Cortex of kidney (tissue), 1 donor: ENCODE results near the gene TMEM223.
A peak's percentile ranks its signal among the peaks of the same experiment; 100 is the strongest.
"Not testable (repeated sequence)": the region's sequence is repeated elsewhere in the genome, so short reads cannot be mapped to it uniquely, and the experiment has no call there.

Source experiments
- DNase-seq: peaks from one replicate; lab custom pipeline; 2025; lab: John Stamatoyannopoulos, UW

The TMEM223 gene

GRCh38 chr11:62801071-62801470, 9.3 kb upstream of the TMEM223 start:
- DNase-seq = no peak

- DNase-seq = no peak
Observed at GRCh38 chr11:62799486-62799885, 7.7 kb upstream of the TMEM223 start.

DNA sequence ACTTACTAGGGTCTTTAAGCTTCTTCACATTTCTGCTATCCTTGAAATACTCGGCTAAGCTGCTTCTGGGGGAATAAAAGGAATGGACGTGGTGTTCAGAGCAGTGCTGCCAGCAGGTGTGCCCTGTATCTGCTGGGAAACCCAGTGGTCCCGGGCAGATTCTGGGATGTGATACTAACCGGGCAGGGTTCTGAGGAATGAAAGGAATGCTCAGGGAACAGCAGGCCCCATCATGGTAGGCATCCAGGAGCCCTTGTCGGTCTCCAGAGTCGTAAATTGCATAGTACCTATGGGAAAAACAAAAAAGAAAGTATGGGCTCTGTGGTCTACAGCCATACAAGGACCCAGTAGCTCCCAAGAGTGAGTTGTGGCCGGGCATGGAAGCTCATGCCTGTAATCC, 4.5 kb upstream of the TMEM223 start:
- no peak for DNase-seq

GRCh38 chr11:62794201-62794775, 2.5 kb upstream of the TMEM223 start:
- no peak for DNase-seq

DNA sequence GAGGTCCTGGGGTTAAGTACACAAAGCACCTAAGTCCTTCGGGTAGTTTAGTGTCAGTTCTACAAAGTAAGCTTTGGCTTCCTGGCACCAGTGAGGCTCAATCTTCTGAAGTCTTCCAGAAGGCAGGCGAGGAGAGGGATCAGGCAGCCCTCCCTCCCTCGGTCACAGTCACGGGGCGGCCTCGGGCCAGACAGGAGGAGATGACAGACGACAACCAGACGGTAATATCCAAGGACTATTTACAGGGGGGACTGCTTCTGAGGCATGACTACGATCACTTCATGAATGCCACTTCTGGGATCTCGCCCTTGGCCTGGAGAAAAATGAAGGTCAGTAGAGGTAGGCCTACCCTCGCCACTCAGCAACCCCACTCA, 383 bp upstream of the TMEM223 start:
- DNase-seq = no peak

DNA sequence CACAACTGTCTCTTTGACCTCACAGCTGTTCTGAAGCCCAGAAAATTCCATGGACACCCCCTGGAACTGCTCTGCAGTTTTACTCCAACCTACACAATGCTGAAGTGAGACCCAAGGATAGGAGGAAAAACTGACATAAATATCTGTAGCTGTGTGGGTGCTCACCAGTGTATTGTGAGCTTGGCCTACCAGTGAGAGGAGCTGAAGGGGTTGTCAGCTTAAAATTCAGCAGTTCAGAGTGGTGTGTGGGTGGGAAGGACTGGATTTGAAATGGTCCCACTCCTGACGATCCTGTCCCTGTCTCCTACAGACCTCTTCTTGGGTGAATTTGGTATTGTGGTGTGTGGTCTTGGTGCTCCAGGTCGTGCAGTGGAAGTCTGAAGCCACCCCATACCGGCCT, 2.2 kb downstream of the TMEM223 start:
- DNase-seq = no peak

DNA sequence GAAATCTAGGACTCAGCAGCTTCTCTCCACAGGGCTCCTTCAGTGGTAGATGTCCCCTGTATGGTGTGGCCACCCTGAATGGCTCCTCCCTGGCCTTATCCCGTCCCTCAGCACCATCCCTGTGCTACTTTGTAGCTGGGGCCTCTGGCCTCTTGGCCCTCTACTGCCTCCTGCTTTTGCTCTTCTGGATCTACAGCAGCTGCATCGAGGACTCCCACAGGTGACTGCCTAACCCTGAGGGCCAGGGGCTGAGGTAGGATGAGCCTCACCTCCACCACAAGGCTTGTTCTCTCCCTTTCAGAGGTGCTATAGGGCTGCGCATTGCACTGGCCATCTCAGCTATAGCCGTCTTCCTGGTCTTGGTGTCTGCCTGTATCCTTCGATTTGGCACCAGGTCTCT, 2.8 kb downstream of the TMEM223 start:
- no peak for DNase-seq

- DNase-seq = no peak
Observed at GRCh38 chr11:62787005-62787759, 4.6 kb downstream of the TMEM223 start, which contains the start of gene TMEM179B. TMEM179B (plus strand) TSS chr11:62787402; CDS start chr11:62787432, 30 bp downstream.

DNA sequence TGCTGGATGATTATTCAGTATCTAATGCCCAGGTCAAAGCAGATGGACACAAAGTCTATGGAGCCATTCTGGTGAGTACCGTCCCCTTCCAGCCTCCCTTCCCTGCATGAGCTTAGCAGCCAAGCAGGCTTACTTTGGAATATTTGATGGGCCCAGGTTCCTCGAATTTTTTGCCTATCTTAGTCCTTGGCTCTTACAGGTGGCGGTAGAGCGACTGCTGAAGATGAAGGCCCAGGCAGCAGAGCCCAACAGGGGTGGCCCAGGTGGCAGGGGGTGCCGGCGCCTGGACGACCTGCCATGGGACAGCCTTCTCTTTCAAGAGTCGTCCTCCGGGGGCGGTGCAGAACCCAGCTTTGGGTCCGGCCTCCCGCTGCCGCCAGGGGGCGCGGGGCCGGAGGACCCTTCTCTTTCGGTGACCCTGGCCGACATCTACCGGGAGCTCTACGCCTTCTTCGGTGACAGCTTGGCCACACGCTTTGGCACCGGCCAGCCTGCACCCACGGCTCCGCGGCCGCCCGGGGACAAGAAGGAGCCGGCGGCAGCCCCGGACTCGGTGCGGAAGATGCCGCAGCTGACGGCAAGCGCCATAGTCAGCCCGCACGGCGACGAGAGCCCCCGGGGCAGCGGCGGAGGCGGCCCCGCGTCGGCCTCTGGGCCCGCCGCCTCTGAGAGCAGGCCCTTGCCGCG, 5.3 kb downstream of the TMEM223 start:
- peak; percentile 33 for DNase-seq

DNA sequence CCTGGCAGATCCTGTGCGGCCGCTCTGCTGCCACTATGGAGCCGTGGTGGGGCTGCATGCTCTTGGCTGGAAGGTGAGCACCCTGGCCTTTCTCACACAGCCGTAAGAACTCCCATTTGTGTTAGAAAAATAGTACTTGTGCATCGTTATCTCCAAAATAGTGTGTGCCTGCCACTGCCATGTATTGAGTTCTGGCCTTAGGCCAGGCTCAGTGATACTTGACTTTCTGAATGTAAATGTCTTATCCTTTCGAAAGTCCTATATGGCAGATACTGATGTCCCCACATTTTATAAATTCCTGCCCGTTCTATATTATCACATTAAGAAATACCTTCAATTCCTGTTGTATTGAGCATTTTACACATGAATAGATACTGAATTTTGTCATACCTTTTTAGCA, 9.1 kb downstream of the TMEM223 start:
- no peak for DNase-seq

- DNase-seq = no peak
Observed at GRCh38 chr11:62778441-62778840, 13.4 kb downstream of the TMEM223 start.

GRCh38 chr11:62777389-62777788, 14.4 kb downstream of the TMEM223 start:
- no peak for DNase-seq

DNA sequence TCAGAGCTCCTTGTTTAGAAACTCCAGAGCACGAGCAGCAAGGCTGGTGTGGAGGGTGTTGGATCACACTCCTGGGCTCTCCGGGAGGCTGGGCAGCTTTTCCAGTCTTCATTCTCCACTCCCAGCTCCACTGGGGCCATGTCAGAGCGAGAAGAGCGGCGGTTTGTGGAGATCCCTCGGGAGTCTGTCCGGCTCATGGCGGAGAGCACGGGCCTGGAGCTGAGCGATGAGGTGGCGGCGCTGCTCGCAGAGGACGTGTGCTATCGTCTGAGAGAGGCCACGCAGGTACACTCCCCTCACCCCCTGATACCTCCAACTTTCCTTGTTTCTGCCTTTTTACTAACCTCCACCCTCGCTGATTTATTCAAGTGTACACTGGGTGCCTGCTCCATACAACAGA, 16.2 kb downstream of the TMEM223 start:
- DNase-seq = no peak

- DNase-seq = no peak
Observed at GRCh38 chr11:62774407-62774806, 17.4 kb downstream of the TMEM223 start.

- no peak for DNase-seq
Observed at GRCh38 chr11:62771144-62772021, 20.4 kb downstream of the TMEM223 start, which contains the start of gene TAF6L. TAF6L (plus strand) TSS chr11:62771396; CDS start chr11:62775784, 4,388 bp downstream.

GRCh38 chr11:62770778-62771143, 21.0 kb downstream of the TMEM223 start:
- DNase-seq = no peak

DNA sequence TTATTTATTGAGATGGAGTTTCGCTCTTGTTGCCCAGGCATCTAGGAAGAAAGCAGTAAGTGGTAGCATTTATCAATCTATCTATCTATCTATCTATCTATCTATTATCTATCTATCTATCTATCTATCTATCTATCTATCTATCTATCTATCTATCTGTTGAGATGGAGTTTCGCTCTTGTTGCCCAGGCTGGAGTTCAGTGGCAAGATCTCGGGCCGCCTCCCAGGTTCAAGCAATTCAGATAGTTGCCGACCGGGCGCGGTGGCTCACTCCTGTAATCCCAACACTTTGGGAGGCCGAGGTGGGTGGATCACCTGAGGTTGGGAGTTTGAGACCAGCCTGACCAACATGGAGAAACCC, 31.0 kb downstream of the TMEM223 start:
- not testable (repeated sequence) for DNase-seq

DNA sequence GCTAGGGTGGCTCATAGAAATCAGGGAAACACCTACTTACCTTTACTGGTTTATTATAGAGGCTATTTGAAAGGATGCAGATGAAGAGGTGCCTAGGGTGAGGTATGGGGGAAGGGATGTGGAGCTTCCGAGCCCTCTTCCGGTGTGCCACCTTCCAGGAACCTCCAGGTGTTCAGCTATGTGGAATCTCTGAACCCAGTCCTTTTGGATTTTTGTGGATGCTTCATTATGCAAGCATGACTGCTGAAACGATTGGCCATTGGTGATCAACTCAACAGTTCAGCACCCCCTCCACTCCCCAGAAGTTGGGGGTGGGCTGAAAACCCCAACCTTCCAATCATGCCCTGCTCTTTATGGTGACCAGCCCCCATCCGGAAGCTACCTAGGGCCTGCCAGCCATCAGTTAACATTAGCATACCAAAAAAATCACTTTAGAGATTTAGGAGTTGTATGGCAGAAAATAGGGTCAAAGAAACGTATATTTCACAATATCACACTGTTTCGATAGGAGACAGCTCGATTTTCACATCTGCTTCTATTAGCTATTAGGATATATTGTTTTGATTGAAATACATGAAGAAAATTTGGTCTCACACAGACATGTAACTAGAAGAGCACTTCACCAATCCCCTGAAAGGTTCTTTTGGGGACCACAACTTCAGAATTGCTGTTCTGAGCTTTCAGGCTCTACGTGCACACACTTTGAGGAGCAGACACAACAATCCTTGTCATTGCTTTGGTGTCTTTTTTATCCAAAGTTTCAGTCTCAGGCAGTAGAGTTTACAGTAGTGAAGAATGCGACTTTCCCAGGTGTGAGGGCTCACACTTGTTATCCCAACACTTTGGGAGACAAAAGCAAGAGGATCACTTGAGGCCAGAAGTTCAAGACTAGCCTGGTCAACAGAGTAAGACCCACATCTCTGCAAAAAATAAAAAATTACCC, 33.7 kb downstream of the TMEM223 start:
- DNase-seq = no peak

DNA sequence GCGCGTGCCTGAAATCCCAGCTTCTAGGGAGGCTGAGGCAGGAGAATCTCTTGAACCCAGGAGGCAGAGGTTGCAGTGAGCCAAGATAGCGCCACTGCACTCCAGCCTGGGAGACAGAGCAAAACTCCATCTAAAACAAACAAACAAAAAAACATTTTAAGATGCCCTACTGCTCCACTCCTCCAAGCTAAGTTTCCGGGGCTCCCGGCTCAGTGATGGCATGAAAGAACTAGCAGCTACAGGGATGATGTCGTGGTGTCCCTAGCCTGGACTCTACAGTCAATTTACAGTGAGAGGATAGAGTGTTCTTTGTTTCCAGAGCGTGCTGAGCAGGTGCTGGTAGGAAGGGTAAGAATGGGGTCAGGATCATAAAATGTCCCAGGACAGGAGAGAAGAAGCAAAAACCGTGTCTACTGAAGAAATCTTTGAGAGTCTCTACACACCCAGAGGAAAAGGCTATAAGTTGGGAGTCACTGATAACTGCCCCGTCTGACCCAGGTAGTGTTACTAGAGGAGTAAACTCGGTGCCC, 36.7 kb downstream of the TMEM223 start:
- no peak for DNase-seq

DNA sequence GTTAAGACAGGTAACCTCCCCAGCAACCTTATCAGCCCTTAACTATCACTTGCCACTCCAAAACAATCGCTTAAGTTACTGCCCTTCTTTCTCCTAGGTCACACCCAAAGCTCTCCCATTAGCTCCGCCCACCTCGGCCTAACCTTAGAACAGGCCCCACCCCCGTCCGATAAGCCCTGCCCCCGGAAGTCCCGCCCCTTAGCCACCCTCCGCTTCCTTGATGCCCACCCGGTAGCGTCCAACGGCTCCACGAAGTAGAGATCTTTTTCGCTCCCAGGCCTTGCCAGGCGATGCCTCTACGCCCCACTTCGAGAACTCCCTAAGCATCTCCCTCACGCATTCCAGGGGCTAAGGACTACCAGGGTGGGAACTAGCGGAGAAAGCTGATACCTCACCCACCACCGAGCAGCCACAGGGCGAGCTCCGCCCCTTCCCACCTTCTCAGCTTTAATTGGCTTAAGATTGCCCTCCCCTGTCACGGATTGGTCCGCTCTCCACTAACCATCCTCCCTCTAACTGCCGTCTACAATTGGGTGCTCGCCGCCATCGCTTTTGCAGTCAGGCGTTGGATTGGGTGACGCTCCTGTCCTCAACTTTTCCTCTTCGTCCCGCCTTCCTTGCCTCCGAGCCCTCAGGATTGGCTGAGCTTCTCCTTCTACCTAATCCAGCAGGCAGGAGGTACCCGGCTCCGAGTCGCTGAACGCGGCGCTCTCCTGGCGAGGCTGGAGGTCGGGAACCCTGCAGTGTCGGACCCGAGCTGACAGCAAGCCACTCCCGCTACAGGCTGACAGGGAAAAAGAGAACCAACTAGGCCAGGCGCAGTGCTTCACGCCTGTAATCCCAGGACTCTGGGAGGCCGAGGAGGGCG, 37.8 kb downstream of the TMEM223 start, which contains the start of gene ZBTB3:
ZBTB3 (minus strand) TSS at position 425 of the 868 bp plus-strand sequence. CDS start 496 bp downstream, outside the sequence.
- no peak for DNase-seq
